Tibial nerve (tissue), 4 donors: ENCODE results near the gene RALBP1. TPM values are rescaled to one million over a fixed set of nuclear protein-coding genes. Genes with fewer than 3 reads are reported as not detected.
"Not testable (repeated sequence)": the region's sequence is repeated elsewhere in the genome, so short reads cannot be mapped to it uniquely, and the experiment has no call there.

Experiments
- DNase-seq, 2 donors: peaks; one replicate each; pipeline ENCODE4 v3.0.0-alpha.2; 2019; ENCODE audit warnings: low spot score in 2 of 2
- H3K27ac ChIP-seq, 4 donors: fragments of 200-600 bp; sonication (generic) in 3 of 4; one replicate each; pipeline ENCODE4 v1.5.1; 2017 to 2019; ENCODE audit warnings: mild to moderate bottlenecking in 1 of 4
- H3K27me3 ChIP-seq, 2 donors: fragments of 200-600 bp; sonication (generic) in 1 of 2; one replicate each; pipeline versions ENCODE4 v1.5.1 to v1.6.0; 2017 to 2019
- H3K36me3 ChIP-seq, 3 donors: fragments of 200-600 bp; sonication (generic); one replicate each; pipeline ENCODE4 v1.5.1; 2018 to 2019
- H3K4me1 ChIP-seq, 4 donors: fragments of 200-600 bp; sonication (generic) in 3 of 4; one replicate each; pipeline ENCODE4 v1.5.1; 2017 to 2019
- H3K4me3 ChIP-seq, 4 donors: fragments of 200-600 bp; sonication (generic) in 3 of 4; one replicate each; pipeline ENCODE4 v1.5.1; 2017 to 2019; ENCODE audit warnings: mild to moderate bottlenecking in 1 of 4, moderate library complexity in 1 of 4
- H3K9me3 ChIP-seq, 4 donors: fragments of 200-600 bp; sonication (generic) in 3 of 4; one replicate each; pipeline ENCODE4 v1.5.1; 2017 to 2019
- CTCF ChIP-seq, 5 experiments: fragments of 200-600 bp in 3 of 5; fragments of 450-650 bp in 2 of 5; sonication (generic) in 3 of 5; IDR thresholded peaks; one replicate each; pipeline ENCODE4 v1.5.1; 2016 to 2019; ENCODE audit warnings: antibody characterized with exemption in 5 of 5, mild to moderate bottlenecking in 3 of 5, moderate library complexity in 2 of 5
- EP300 ChIP-seq, 2 donors: sonication (generic); formaldehyde crosslinking; IDR thresholded peaks; one replicate each; pipeline ENCODE4 v1.6.1; 2017; ENCODE audit warnings: antibody characterized with exemption in 2 of 2, mild to moderate bottlenecking in 1 of 2
- POLR2A ChIP-seq, 2 donors: fragments of 450-650 bp; IDR thresholded peaks; one replicate each; pipeline ENCODE4 v1.6.1; 2017; ENCODE audit warnings: antibody characterized with exemption in 2 of 2, mild to moderate bottlenecking in 2 of 2, moderate library complexity in 2 of 2
- WGBS, 2 donors: methylation state at CpG; one replicate each; pipeline ENCODE4 v1.1.5; 2018; 5-methylcytosine and 5-hydroxymethylcytosine counted together
- total RNA-seq, 4 donors: library from RNA; depleted of rRNA; stranded (reverse); fragments of >200 nt; gene quantifications; one replicate each; pipeline ENCODE4 v1.1.0, GENCODE V29; 2016

The RALBP1 gene
- total RNA-seq, 4 donors from 2014 or later: 93.3 to 118 (median 99.5) TPM

GRCh38 chr18:9444549-9444948, 30.8 kb upstream of the RALBP1 start:
- WGBS, 2 donors: 93 to 96% methylated on average over 3 of the region's 3 CpGs
- Histone ChIP-seq H3K27ac (no peak overlapping the region), H3K4me1 (no peaks in the 10 kb centered on the region), H3K36me3 (no peaks in the 10 kb centered on the region), H3K27me3 (no peaks in the 10 kb centered on the region), H3K4me3 (no peak overlapping the region), H3K9me3 (peaks cover 0 to 9% (median 0%) of the 10 kb centered on the region in 4 donors)
- TF ChIP-seq POLR2A (IDR thresholded peaks at IDR 0.05) (no peak), CTCF (IDR thresholded peaks at IDR 0.05) (no peak), EP300 (IDR thresholded peaks at IDR 0.05) (no peak)
- DNase-seq: no peak

- no peaks in the 10 kb centered on the region for H3K4me1 ChIP-seq
- no peaks in the 10 kb centered on the region for H3K36me3 ChIP-seq
- no peak overlapping the region for H3K27ac ChIP-seq
- H3K9me3 ChIP-seq: peaks cover 0 to 9% (median 0%) of the 10 kb centered on the region in 4 donors
- no peak for DNase-seq
- WGBS, 2 donors: 84% methylated on average over 5 of the region's 5 CpGs
- H3K4me3 ChIP-seq: no peak overlapping the region
- no peak for TF ChIP-seq EP300 (IDR thresholded peaks at IDR 0.05)
- TF ChIP-seq CTCF (IDR thresholded peaks at IDR 0.05): no peak
- no peaks in the 10 kb centered on the region for H3K27me3 ChIP-seq
These were observed 28.5 kb upstream of the RALBP1 start for GRCh38 chr18:9446839-9447238.

GRCh38 chr18:9447334-9447733, 28.0 kb upstream of the RALBP1 start:
- Histone ChIP-seq H3K4me1 (no peaks in the 10 kb centered on the region), H3K36me3 (no peaks in the 10 kb centered on the region), H3K27ac (no peak overlapping the region), H3K27me3 (no peaks in the 10 kb centered on the region), H3K9me3 (peaks cover 0 to 9% (median 0%) of the 10 kb centered on the region in 4 donors), H3K4me3 (no peak overlapping the region)
- TF ChIP-seq EP300 (IDR thresholded peaks at IDR 0.05) (no peak), POLR2A (IDR thresholded peaks at IDR 0.05) (no peak), CTCF (IDR thresholded peaks at IDR 0.05) (no peak)
- 92 to 94% methylated on average over 7 of the region's 7 CpGs for WGBS, 2 donors
- DNase-seq: no peak

- H3K4me3 ChIP-seq: no peak overlapping the region
- peaks cover 0 to 8% (median 0%) of the 10 kb centered on the region in 4 donors for H3K4me1 ChIP-seq
- no peaks in the 10 kb centered on the region for H3K27me3 ChIP-seq
- H3K27ac ChIP-seq: no peak overlapping the region
- TF ChIP-seq POLR2A (IDR thresholded peaks at IDR 0.05) (no peak), EP300 (IDR thresholded peaks at IDR 0.05) (no peak), CTCF (IDR thresholded peaks at IDR 0.05) (no peak)
- 56 to 67% methylated on average over 12 of the region's 12 CpGs for WGBS, 2 donors
- DNase-seq: no peak
- peaks cover 0 to 9% (median 0%) of the 10 kb centered on the region in 4 donors for H3K9me3 ChIP-seq
- H3K36me3 ChIP-seq: no peaks in the 10 kb centered on the region
These were observed 25.5 kb upstream of the RALBP1 start for GRCh38 chr18:9449600-9450414.

- peaks cover 0 to 19% (median 3%) of the 10 kb centered on the region in 4 donors for H3K9me3 ChIP-seq
- H3K36me3 ChIP-seq, H3K27me3 ChIP-seq, H3K27ac ChIP-seq, DNase-seq, H3K4me3 ChIP-seq, H3K4me1 ChIP-seq: not testable (repeated sequence)
- 99% methylated on average over 7 of the region's 7 CpGs for WGBS, 2 donors
These were observed 24.4 kb upstream of the RALBP1 start for GRCh38 chr18:9450920-9451319.
